Hippocampal formation (tissue), 2 donors: ENCODE measurements around the gene SPAG4.

Source experiments
- DNase-seq, 2 donors: peaks; one replicate each; lab custom pipeline; 2025; lab: John Stamatoyannopoulos, UW

The SPAG4 gene

GRCh38 chr20:35599776-35600120, 15.9 kb upstream of the SPAG4 start:
- DNase-seq = no peak

- no peak for DNase-seq
These were observed 15.2 kb upstream of the SPAG4 start for GRCh38 chr20:35600176-35600992.

GRCh38 chr20:35600993-35601973, 14.3 kb upstream of the SPAG4 start:
- peak; percentile 21 to 54 for DNase-seq

GRCh38 chr20:35601990-35602389, 13.6 kb upstream of the SPAG4 start:
- no peak for DNase-seq

GRCh38 chr20:35602851-35603495, 12.7 kb upstream of the SPAG4 start:
- no peak for DNase-seq

GRCh38 chr20:35603695-35604448, 11.8 kb upstream of the SPAG4 start:
- no peak for DNase-seq

GRCh38 chr20:35604449-35604747, 11.2 kb upstream of the SPAG4 start:
- no peak for DNase-seq

- no peak for DNase-seq
These were observed 9.5 kb upstream of the SPAG4 start for GRCh38 chr20:35606127-35606526.

- no peak for DNase-seq
These were observed 8.5 kb upstream of the SPAG4 start for GRCh38 chr20:35607003-35607735.

- DNase-seq = no peak
These were observed 4.7 kb upstream of the SPAG4 start for GRCh38 chr20:35610833-35611427.

- DNase-seq = no peak
These were observed 4.1 kb upstream of the SPAG4 start for GRCh38 chr20:35611482-35611881.

GRCh38 chr20:35616465-35617396, 1.1 kb downstream of the SPAG4 start:
- DNase-seq = peak; percentile 10 to 20

- no peak for DNase-seq
These were observed 2.0 kb downstream of the SPAG4 start for GRCh38 chr20:35617397-35618262.

- no peak for DNase-seq
These were observed 2.9 kb downstream of the SPAG4 start for GRCh38 chr20:35618263-35619131.

- peak in 1 of 2 donors; percentile 44 for DNase-seq
These were observed 3.8 kb downstream of the SPAG4 start for GRCh38 chr20:35619196-35620095.

GRCh38 chr20:35620818-35621559, 5.4 kb downstream of the SPAG4 start:
- no peak for DNase-seq
